ENCODE results near the gene ATP2A1.
"Not testable (repeated sequence)": the region's sequence is repeated elsewhere in the genome, so short reads cannot be mapped to it uniquely, and the experiment has no call there.

Gene ATP2A1

DNA sequence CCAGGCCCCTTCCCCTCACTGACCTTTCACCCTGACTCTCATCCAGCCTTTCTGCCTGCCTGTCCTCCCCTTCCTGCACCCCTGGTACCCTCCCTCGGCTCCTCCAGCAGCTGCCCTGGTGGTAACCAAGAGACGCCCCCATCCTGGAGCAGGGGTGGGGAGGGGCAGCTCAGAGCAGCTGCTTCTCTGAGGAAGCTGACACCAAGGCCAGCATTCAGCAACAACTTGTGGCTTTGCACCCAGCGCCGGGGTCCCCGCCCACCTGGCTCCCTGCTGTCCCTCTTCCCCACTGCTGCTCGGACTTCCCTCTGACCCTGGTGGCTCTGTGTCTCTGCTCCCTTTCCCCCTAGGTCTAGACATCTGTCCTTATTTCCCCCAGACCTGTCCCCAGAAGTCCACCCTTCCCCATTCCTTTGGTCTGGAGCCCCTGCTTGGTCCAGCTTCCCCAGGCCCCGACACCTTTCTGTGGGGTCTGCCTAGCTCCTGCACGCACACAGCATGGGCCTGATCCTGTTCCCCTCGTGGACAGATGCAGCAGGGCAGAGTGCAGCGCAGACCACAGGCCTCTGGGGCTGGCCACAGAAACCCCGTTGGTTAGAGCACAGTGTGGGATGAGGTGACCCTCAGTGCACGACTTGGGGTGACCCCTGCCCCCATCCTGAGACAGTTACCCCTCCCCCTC is 1.2 kb upstream of the ATP2A1 start:
- no peak for DNase-seq (ENCODE audit: low read depth)
- TF ChIP-seq, protein P1, sequence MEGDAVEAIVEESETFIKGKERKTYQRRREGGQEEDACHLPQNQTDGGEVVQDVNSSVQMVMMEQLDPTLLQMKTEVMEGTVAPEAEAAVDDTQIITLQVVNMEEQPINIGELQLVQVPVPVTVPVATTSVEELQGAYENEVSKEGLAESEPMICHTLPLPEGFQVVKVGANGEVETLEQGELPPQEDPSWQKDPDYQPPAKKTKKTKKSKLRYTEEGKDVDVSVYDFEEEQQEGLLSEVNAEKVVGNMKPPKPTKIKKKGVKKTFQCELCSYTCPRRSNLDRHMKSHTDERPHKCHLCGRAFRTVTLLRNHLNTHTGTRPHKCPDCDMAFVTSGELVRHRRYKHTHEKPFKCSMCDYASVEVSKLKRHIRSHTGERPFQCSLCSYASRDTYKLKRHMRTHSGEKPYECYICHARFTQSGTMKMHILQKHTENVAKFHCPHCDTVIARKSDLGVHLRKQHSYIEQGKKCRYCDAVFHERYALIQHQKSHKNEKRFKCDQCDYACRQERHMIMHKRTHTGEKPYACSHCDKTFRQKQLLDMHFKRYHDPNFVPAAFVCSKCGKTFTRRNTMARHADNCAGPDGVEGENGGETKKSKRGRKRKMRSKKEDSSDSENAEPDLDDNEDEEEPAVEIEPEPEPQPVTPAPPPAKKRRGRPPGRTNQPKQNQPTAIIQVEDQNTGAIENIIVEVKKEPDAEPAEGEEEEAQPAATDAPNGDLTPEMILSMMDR (conservative IDR thresholded peaks at IDR 0.05; ENCODE audit: low read depth, low read length), result no peak
- no peak overlapping the region for H3K4me3 ChIP-seq (ENCODE audit: low read depth, low read length)

DNA sequence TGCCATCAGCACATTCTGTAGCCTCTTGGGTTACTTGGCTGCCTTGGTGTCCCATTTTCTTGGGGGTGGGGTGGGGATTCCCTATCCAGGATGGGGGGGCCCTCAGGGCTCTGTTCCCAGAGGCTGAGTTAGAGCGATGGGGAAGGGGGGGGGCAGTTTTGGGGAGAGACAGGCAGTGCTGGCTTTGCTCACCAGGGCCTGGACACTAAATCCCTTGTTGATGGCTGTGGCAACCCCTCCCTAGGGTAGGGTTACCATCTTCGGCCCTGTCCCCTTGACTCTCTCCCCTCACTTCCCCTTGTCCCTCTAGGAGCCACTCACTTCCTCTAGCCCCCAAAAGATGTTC is 660 bp upstream of the ATP2A1 start:
- H3K4me3 ChIP-seq (ENCODE audit: low read depth, low read length), result no peak overlapping the region
- DNase-seq (ENCODE audit: low read depth), result no peak
- TF ChIP-seq, protein P1 (conservative IDR thresholded peaks at IDR 0.05; ENCODE audit: low read depth, low read length), result no peak

DNA sequence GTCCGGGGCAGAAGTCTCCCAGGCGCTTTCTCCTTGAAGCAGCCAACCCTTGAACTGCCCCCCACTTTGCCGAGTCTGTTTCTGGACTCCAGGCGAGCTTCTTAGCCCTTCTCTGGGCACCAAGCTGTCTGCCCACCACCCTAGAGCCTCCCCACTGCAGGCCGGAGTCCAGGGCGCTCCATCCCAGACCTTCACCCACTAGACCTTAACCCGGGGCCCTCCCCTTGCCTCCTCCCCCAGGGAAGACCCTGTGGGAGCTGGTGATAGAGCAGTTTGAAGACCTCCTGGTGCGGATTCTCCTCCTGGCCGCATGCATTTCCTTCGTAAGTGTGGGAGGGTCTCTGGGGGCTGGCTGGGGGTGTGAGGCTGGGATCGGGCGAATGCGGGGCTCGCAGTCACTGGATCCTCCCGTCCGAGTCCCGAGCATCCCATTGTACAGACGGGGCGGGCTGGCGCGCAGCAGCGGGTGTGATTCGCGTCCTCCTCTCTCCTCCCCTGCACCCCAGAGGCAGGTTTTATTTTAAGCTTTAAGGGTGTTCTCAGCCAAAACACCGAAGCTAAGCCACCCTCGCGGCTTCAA is 1.1 kb downstream of the ATP2A1 start:
- DNase-seq (ENCODE audit: low read depth), result no peak
- peak overlapping the region; percentile 70 for H3K4me3 ChIP-seq (ENCODE audit: low read depth, low read length)
- TF ChIP-seq, protein P1 (conservative IDR thresholded peaks at IDR 0.05; ENCODE audit: low read depth, low read length), result no peak

DNA sequence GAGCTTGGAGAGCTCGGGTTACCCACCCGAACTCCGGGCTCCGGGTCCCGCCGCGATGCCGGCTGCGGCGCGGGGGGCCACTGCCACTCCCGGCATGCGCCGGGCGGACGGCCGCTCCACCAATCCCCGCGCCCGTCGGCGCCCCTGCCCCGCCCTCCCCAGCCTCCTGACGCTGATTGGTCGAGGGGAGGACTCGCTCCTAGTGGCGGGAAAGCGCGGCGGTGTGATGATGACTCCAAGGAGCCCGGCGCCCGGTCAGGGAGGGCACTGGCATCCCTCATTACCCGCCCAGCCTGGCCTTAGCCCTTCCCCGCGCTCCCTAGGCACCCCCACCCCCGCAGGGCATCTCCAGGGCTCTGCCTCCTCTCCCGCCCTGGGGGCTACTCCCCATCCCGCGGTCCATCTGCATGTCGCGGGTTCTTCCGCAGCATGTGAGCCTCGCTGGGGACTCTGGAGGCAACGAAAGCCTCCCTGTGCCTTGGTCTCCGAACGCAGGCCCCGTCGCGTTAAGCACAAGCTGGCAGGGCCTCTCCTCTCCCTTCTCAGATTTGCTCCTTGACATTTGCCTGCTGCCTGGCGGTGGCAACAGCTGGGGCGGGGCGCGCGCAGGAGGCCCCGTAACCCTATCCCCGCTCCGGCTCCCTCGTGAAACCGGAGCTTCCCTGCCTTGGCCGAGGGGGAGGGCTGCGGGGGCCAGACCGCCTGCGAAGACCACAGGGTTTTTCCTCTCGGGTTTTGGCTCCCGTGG is 1.7 kb downstream of the ATP2A1 start:
- DNase-seq (ENCODE audit: low read depth), result peak; percentile 86
- TF ChIP-seq, protein P1 (conservative IDR thresholded peaks at IDR 0.05; ENCODE audit: low read depth, low read length), result no peak
- peak overlapping the region; percentile 70 for H3K4me3 ChIP-seq (ENCODE audit: low read depth, low read length)

DNA sequence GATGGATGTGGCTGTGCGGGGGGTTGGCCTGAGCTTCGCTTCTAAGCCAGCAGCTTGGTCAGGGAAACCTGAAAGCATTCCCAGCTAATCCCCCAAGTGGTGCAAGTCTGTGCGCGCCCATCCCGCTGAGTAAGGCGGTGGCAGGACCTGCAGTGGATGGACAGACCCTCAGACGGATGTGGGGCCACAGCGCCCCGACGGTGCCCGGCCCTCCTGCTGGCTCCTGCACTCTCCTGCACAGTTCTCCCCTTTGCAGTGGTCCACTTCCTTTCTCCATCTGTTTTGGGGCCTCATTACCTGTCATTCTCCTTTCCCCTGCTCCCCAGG is 2.3 kb downstream of the ATP2A1 start:
- DNase-seq (ENCODE audit: low read depth), result no peak
- TF ChIP-seq, protein P1 (conservative IDR thresholded peaks at IDR 0.05; ENCODE audit: low read depth, low read length), result no peak
- H3K4me3 ChIP-seq (ENCODE audit: low read depth, low read length), result peak overlapping the region; percentile 70

DNA sequence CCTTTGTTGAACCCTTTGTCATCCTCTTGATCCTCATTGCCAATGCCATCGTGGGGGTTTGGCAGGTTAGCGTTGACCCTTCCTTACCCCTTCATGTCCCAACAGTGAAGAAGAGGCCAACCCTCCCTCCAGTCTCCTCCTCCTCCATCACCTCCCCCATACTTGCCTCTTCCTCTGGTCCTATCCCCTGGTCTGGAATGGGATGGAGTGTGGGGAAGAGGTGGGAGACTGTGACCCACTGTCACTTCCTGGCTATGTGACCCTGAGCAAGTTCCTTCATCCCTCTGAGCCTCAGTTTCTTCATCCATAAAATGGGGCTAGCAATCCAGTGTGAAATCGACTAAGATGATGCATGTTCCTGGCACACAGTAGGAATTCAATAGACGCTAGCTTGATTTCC is 2.7 kb downstream of the ATP2A1 start:
- TF ChIP-seq, protein P1 (conservative IDR thresholded peaks at IDR 0.05; ENCODE audit: low read depth, low read length), result no peak
- no peak overlapping the region for H3K4me3 ChIP-seq (ENCODE audit: low read depth, low read length)
- no peak for DNase-seq (ENCODE audit: low read depth)

DNA sequence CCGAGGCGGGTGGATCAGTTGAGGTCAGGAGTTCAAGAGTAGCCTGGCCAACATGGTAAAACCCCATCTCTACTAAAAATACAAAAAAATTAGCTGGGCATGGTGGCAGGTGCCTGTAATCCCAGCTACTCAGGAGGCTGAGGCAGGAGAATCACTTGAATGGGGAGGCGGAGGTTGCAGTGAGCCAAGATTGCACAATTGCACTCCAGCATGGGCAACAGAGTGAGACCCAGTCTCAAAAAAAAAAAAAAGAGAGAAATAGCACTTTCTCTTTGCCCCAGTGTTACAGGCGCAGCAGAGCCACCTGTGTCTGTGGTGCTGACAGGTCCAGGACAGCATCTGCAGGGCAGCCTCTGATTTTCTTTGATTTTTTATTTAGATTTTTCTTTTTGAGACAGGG is 3.3 kb downstream of the ATP2A1 start:
- H3K4me3 ChIP-seq (ENCODE audit: low read depth, low read length); DNase-seq (ENCODE audit: low read depth): not testable (repeated sequence)
